HG02840 (cell line): ENCODE measurements around the gene TAF11L2.
"Not testable (repeated sequence)": the region's sequence is repeated elsewhere in the genome, so short reads cannot be mapped to it uniquely, and the experiment has no call there.

Experiments used
- ATAC-seq: cut with Tn5 transposase; IDR thresholded peaks from one replicate; pipeline ENCODE4 v1.9.1; 2021; ENCODE audit warnings: mild to moderate bottlenecking, moderate library complexity, moderate number of reproducible peaks; ENCODE audit not compliant: unreplicated experiment, low FRiP score

Gene TAF11L2

DNA sequence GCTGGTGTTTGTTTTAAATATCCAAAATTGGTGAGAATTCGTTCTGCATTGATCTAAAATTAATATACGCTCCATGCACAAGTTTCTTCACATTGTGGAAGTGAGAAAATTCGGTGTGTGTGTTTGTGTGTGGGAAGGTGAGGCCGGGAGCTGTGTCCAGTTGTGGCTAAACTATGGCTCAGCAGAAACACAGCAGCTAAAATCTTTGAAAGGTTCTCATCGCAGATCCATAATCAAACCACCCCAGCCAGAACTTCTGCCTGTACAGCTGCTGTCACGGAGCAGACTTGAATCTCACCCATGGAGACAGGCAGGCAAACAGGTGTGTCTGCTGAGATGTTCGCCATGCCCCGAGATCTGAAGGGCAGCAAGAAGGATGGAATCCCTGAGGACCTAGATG is at the start of gene TAF11L2:
Gene TAF11L2, plus strand, starts transcription at position 301 of the 400 bp plus-strand sequence.
- not testable (repeated sequence) for ATAC-seq

DNA sequence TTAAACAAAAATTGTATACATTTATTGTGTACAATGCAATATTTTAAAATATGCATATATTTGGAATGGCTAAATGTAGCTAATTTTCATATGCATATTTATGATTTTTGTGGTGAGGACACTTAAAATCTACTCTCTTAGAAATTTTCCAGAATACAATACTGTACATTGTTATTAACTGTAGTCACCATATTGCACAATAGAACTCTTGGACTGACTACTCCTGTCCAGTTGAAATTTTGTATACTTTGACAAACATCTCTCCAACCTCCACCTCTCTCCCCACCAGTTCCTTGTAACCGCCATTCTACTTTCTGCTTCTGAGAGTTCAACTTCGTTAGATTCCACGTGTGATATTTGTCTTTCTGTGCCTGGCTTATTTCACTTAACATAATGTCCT is 49.2 kb upstream of the TAF11L2 start:
- no peak for ATAC-seq

DNA sequence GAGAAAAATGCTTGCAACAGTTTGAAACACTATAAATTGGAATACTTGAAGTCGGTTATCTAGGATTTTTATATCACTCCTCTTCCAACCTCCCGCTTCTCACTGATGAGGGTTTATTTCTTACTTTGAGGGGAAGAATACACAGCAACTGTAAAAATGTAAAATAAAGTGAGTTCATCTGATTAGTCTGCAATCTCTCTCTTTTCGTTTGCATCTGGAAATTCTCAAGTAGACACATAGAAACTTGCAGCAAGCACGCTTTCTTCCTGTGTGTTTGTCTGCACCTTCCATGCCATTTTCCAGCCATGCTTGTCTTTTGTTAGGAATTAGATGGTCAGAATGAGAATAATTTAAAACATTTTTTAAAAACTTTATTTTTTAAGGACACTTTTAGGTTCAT is 45.1 kb upstream of the TAF11L2 start:
- ATAC-seq, result no peak

DNA sequence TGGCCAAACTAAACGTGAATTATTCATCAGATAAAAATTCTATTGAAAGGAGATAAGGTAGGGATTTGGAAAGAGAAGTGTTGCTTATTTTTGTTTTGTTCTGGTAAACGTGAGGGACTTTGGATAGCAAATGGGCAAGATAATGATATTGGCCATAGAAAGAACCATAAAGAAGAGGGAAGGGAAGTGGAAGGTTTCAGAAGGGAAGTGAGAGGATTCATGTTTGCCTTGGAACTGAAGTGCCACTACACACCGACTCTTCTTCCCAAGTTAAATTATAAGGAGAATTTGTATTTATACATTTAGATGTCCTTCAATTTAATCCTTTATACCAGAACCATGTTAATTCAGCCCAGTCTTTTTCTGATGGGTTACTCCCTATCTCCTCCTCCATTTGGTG is 42.1 kb upstream of the TAF11L2 start:
- ATAC-seq, result no peak

DNA sequence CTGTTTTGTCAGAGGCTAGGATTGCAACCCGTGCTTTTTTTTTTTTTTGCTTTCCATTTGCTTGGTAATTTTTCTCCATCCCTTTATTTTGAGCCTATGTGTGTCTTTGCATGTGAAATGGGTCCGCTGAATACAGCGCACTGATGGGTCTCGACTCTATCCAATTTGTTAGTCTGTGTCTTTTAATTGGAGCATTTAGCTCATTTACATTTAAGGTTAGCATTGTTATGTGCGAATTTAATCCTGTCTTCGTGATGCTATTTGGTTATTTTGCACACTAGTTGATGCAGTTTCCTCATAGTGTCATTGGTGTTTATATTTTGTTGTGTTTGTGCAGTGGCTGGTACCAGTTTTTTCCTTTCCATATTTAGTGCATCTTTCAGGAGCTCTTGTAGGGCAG is 36.2 kb upstream of the TAF11L2 start:
- no peak for ATAC-seq

DNA sequence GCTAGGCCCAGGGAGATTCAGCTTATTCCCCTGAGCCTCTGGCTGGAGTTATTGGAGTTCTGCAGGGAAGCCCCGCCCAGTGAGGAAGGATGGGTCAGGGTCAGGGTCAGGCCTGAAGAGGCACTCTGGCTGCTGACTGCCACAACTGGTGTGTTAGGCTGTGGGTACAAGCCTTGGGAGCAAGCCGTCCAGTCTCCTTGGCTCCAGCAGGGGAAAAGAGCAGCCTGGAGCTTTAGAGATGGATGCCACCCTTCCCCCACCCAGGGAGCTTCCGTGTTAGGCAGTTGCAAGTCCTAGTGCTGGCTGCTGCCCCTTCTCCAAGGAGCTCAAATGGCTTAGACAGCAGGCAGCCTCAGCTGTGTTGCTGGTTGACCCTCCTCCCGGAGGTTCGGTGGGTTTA is 34.4 kb upstream of the TAF11L2 start:
- no peak for ATAC-seq

DNA sequence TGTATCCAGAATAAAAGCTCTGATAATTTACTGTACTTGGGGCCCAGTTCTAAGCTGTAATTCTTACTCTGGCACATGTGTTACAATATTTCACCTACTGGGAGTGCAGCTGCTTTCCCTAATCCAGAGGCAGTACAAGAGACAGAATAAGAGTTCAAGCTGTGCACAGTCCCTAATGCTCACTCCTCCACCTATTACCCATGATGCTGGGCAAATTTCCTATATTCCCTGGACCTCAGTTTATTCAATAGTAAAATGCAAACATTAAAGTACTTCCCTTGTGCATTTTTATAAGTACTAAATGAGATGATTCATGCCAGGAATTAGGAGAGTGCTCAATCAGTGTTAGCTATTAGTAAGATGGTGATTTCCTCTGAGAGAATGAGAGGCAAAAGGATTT is 28.0 kb upstream of the TAF11L2 start:
- ATAC-seq, result no peak

DNA sequence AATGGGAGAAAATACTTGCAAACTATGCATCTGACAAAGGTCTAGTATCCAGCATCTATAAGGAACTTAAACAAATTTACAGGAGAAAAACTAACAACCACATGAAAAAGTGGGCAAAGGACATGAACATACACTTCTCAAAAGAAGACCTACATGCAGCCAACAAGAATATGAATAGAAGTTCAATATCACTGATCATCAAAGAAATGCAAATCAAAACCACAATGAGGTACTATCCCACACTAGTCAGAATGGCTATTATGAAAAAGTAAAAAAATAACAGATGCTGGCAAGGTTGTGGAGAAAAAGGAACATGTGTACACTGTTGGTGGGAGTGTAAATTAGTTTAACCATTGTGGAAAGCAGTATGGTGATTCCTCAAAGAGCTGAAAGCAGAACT is 23.0 kb upstream of the TAF11L2 start:
- not testable (repeated sequence) for ATAC-seq

DNA sequence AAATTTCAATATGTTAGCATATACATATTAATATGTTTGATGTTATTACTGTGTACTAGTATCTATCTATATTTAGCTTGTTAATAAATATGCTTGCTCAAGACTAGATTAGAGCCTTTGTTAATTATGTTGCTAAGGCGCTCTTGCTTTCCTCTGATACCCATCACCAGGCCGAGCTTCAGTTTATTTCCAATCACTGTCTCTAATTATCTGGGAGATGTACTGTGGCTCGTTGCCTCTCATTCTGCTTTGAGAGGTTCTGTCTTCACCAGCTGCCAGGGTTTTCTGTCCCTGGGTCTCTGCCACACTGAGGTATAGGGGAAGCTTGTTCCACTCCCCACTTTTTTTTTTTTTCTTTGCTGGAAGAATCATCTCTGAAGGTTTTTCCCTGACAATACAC is 21.0 kb upstream of the TAF11L2 start:
- ATAC-seq, result no peak

DNA sequence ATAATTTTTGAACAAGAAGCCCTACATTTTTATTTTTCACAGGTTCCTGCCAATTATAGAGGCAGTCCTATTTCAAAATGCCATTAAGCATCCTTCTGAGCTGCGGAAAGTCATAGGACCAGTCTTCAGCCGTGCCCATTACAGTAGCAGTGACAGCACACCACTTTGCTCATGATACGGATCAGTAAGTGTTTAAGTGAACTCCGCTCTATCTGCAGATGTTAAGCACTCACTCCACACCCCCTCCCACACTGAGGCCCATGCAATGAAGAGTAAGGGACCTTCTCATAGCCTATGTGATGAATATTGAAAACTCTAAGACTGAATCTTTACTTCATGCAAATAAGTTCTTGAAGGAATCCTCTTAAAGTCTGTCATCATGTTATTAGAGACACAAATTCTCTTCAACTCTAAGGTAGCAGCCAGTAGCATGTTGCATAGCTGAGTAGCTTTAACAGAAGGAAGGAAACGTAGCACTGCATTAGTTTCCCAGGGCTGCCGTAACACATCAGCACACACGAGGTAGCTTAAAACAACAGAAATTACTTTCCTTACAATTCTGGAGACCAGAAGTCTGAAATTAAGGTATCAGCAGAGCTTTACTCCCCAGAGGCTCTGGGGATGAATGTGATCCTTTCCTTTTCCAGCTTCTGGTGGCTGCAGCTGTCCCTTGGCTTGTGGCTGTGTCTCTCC is 20.3 kb upstream of the TAF11L2 start:
- no peak for ATAC-seq

DNA sequence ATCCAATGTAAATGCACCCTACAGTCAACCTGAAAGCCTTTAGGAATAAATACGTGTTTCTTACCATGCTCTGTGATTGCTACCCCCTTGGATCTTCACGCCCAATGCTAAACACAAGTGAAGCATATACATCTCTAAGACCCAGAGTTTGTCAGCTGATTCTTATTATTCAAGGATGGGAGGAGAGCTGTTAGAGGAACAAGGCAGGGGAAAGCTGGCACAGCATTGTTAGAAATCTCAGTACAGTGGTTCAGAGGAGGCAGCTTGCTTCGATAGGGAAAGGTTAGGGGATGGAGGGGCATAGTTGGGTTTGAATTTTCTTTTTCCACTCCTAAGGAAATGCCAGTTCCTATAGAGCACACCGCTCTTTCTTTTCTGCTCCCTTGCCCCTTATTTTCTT is 16.7 kb upstream of the TAF11L2 start:
- no peak for ATAC-seq

DNA sequence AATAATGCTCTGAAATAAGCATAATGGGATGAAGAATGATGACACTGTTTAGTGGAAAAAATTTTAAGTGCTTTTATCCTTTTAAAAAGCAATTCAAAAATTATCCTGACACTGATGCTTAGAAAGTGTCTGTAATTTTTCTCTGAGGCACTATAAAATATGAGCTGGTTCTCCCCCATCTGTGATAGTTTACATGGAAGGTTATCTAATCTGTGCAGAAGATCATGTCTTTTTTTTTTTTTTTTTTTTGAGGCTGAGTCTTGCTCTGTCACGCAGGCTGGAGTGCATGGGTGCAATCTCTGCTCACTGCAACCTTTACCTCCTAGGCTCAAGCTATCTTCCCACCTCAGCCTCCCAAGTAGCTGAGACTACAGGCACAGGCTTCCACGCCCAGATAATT is 15.2 kb upstream of the TAF11L2 start:
- no peak for ATAC-seq

DNA sequence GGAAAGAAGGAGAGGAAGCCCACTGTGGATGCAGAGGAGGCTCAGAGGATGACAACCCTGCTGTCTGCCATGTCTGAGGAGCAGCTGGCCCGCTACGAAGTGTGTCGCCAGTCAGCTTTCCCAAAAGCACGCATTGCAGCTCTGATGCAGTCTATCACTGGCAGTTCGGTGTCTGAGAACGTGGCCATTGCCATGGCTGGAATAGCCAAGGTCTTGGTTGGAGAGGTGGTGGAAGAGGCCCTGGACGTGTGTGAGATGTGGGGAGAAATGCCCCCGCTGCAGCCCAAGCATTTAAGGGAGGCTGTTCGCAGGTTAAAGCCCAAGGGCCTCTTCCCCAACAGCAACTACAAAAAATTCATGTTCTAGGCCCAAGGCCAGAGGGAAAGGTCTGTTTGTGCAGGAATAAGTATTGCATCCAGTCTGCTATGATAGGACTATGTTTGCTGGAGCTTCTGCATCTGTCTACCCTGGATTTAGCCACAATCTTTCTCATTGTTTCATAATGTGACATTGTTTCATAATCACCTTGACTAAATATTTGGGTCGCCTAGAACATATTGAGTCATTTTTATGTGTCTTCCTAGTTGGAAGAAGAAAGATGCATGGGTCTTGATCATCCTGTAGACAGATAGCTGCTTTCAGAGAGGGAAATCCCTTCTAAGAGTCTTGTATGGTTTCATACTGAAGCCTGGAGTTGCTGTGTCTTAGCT is 11.4 kb upstream of the TAF11L2 start:
- ATAC-seq, result not testable (repeated sequence)

DNA sequence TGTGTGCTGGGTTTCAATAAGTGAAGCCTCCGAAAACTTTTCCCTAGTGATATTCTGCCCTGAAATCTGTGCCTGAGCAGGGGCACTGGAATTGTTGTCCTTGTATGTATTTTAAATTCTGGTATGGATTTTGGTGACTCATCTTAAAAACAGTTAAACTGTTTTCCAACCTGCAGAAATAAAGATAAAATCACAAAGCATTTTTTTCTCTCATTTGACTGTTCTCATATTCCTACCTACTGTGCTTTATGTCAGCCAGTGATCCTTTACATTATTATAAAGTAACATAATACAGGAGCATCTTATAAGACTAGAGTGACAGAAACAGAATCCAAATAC is 10.9 kb upstream of the TAF11L2 start:
- ATAC-seq, result no peak

DNA sequence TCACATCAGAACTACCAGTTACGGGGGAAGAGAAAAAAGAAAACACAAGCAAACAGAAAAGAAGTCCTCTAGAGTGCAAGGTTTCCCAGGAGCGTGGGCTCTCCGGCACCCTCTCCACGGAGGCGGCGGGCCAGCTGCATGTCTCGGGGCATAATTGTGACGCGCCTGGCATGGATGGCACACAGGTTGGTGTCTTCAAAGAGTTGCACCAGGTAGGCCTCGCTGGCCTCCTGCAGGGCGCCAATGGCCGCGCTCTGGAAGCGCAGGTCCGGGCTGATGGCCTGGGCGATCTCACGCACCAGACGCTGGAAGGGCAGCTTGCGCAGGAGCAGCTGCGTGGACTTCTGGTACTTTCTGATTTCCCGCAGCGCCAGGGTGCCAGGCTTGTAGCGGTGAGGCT is 6.8 kb upstream of the TAF11L2 start:
- ATAC-seq, result not testable (repeated sequence)

DNA sequence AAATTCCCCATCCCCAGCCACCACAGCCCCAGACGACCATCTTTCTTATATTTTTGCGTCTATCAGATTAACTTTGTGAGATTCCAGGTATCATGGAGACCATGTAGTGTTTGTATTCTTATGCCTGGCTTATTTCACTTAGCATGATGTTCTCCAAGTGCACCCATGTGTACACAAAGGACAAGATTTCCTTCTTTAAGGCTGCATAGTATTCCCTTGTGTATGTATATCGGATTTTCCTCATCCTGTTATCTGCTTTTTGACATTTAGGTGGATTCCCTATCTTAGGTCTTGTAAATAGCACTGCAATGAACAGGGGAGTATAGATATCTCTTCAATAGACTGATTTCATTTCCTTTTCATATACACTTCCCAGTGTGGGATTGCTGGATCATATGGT is 5.3 kb upstream of the TAF11L2 start:
- ATAC-seq, result no peak

DNA sequence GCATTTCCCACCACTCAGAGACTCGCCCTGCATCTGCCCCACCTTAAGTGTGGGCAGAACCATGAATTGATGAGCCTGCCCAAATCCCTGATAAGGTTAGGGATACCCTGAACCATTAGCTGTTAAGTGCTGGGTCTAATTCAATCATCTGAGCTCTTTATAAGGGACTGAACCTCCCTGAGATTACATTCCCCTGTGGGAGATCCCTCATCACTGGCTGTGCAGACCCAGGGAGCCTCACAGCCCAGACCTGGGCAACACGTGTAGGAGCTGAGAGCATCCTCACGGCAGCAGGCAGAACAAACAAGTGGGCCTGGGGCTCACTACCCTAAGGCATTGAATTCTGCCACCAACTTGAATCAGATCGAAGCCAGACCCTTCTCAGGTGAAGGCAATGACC is 585 bp upstream of the TAF11L2 start:
- ATAC-seq, result no peak

DNA sequence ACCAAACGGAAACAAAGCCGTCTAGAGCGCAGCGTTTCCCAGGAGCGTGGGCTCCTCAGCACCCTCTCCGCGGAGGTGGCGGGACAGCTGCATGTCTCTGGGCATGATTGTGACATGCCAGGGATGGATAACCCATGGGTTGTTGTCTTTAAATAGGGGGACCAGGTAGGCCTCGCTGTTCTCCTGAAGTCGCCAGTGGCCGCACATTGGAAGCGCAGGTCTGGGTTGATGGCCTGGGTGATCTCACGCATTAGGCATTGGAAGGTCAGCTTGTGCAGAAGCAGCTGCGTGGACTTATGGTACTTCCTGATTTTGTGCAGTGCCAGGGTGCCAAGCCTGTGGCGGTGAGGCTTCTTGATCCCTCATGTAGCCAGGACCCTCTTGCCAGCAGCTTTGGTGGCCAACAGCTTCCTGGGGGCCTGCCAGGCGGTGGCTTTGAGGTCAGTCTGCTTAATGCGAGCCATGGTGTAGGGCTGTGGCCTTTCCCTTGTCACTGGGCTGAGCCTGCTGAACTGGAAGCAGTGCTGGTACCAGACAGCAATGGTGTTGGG is 13.8 kb downstream of the TAF11L2 start:
- no peak for ATAC-seq

DNA sequence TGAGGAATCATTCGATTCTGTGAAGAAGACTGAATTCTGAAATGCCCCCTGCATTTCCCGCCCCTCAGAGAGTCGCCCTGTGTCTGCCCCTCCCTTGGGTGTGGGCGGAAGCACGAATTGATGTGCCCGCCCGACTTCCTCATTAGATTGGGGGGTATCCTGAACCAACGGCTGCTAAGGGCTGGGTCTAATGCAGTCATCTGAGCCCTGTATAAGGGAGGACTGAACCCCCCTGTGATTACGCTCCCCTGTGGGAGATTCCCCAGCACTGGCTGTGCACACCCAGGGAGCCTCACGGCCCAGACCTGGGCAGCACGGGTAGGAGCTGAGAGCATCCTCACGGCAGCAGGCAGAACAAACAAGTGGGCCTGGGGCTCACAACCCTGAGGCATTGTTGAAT is 19.5 kb downstream of the TAF11L2 start:
- ATAC-seq, result not testable (repeated sequence)

DNA sequence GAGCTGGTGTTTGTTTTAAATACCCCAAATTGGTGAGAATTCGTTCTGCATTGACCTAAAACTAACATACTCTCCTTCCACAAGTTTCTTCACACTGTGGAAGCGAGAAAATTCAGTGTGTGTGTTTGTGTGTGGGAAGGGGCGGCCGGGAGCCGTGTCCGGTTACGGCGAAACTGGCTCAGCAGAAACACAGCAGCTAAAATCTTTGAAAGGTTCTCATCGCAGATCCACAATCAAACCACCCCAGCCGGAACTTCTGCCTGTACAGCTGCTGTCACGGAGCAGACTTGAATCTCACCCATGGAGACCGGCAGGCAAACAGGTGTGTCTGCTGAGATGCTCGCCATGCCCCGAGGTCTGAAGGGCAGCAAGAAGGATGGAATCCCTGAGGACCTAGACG is 20.0 kb downstream of the TAF11L2 start, which contains the start of gene TAF11L3:
Gene TAF11L3, plus strand, starts transcription at position 301 of the 400 bp plus-strand sequence.
- ATAC-seq, result not testable (repeated sequence)

DNA sequence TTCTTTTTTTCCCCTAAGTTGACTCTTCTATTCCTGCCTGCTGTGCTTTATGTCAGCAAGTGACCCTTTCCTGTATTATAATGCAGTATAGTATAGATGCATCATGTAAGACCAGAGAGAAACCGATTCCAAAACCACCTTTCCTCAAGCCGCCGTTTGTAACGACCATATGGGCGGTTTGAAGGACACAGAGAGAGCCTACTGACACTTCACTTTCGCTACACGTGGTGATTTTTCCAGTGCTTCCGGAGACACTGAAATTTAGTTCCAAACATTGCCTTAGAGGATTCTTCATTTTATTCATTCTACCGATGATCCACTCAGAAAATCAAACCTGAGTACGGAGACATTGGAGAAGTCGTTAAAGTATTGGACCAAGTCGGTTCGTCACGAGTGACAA is 21.5 kb downstream of the TAF11L2 start:
- ATAC-seq, result not testable (repeated sequence)

DNA sequence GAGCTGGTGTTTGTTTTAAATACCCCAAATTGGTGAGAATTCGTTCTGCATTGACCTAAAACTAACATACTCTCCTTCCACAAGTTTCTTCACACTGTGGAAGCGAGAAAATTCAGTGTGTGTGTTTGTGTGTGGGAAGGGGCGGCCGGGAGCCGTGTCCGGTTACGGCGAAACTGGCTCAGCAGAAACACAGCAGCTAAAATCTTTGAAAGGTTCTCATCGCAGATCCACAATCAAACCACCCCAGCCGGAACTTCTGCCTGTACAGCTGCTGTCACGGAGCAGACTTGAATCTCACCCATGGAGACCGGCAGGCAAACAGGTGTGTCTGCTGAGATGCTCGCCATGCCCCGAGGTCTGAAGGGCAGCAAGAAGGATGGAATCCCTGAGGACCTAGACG is 23.5 kb downstream of the TAF11L2 start, which contains the start of gene TAF11L4:
Gene TAF11L4, plus strand, starts transcription at position 301 of the 400 bp plus-strand sequence.
- ATAC-seq, result not testable (repeated sequence)
